GM21529 (cell line): ENCODE results near the gene TMEM94.
"Not testable (repeated sequence)": the region's sequence is repeated elsewhere in the genome, so short reads cannot be mapped to it uniquely, and the experiment has no call there.

ENCODE experiments used
- ATAC-seq: cut with Tn5 transposase; IDR thresholded peaks from one replicate; pipeline ENCODE4 v1.9.1; 2021; ENCODE audit not compliant: unreplicated experiment

TMEM94 gene

DNA sequence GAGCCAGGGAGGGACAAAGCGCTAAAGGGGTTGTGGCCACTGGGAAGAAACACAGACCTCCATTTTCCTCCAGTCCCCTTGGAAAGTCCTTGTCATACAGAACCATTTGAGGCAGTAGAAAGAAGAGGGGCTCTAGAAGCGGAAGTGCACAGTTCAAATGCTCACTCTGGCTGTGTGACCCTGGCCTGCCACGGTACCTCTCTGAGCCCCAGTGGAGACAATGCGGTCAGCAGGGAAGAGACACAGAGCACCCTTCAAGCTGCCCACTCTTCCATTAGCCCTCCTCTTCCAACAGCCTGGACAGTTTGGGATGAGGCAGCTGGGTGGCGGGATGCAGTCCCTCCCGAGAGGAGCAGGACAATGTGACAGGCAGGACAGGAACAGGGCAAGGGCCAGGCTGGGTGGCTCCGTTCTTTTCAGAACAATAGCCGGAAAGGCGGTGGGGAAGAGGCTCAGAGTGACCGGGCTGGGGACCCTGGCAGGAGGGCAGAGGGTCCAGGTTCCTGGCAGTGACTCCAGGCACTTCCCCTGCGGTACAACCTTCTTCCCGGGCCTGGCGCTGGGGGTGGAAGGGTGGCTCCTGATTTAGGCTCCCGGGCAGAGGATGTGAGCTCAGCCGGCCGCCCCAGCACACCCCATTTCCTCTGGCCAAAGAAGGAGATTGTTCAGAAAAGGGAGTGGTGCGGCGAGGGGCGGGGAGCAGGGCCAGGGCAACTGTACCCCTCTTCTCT lies 53.3 kb downstream of the TMEM94 start:
- no peak for ATAC-seq

- ATAC-seq: no peak
Measured at GRCh38 chr17:75511270-75511609, 54.8 kb downstream of the TMEM94 start.

DNA sequence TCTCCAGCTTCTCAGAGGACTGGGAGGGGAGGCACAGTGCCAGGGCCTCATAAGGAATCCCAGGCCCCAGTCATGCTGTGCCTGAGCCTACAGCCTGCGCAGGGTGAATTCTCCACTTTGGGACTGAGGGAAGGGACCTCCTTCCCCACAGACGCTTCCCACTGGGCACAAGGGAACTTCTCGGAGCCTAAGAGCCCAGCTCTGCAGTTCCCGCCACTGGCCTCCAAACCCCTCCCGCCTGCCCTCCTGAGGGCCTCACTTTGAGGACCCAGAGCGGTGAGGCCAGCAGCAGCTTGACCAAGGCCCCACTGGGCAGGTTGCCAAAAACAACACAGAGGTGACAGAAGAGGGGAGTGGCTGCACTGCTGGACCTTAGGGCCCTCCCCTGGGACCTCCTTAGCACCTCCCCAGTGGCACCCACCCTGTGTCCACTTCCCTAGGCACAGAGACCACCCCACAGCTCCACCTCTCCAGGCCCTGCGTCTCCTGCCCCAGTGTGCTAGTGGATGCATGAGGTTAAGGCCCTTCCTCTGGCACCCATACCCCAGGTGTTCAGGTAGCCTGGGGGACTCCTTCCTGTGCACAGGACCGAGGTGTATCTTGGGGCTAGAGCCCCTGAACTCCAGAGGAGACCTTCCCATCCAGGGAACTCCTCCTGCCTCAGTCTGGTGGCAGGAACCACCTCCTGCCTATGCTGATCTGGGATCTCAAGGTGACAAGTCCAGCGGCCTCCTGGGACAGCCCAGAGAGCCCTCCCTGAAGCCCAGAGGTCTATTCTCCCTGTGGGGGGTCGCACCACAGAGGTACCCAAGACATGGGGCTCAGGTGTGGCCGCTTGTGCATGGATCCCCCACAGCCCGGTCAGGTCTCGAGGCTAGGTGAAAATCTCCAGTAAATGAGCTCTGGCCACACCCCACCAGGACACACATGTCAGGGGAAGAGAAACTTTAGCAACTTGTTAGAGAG lies 55.5 kb downstream of the TMEM94 start:
- ATAC-seq: no peak

GRCh38 chr17:75512926-75513640 lies 56.6 kb downstream of the TMEM94 start:
- ATAC-seq: no peak

GRCh38 chr17:75513641-75514000 lies 57.2 kb downstream of the TMEM94 start:
- ATAC-seq: no peak

- ATAC-seq: no peak
Measured at GRCh38 chr17:75514299-75514918, 58.0 kb downstream of the TMEM94 start.

DNA sequence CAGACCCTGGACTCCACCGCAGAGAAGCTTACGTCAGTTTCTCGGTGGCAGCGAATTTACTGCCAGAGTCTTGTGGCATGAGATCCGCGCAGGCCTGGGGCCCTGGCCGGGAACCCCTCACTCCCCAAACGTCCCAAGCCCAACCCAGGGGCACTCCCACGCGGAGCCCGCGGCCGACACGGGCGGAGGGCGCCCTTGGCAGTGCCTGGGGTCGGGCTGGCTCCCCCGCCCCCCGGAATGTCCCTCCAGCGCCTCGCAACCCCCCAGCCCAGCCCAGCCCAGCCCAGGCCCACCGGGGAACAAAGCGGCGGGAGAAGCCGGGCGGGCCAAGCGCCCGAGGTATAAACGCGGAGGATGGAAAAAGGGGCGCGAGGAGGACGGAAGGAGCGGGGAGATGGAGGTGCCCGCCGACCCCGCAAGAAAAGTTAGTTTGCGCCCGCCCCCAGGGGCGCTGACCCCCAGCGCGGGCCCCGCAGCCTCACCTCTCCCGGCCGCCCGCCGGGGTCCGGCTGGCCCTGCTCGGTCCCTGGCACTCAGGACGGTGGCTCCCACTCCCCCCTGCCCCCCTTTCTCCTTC lies 58.6 kb downstream of the TMEM94 start:
- no peak for ATAC-seq

DNA sequence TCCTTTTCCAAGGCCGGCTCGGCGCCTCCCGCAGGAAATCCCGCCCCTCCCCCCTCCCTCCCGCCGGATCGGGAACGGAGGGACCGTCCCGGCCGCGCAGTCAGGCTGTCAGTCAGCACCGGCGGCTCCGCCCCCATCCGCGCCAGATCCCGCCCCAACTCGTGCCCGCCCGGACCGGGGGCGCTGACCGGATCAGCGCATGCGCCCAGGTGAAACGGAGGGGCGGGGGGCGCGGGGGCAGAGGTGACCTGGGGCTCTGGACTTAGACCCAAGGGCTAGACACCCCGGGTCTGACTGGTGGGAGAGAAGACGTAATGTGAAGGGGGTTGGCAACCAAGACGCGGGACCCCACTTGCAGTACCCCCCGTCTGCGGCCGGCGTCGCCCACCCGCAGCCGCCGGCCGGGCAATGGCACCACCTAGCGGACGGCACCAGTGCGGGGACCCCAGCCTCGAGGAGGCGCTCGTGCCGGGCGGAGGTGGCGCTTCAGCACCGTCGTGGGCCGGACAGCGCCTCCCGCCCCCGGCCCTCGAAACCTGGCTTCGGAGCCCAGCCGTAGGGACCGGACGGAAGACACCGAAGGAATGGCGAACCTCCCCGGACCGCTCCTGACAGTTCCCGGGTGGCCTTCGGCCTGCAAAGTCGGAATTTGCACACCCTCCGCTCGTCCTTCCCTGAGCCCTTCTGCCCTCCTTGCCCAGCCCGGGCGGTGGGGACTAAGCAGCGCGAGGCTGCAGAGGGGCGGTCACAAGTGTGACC lies 59.2 kb downstream of the TMEM94 start, which contains the start of gene CASKIN2:
Gene CASKIN2 (minus strand): TSS at position 42 of the 759 bp plus-strand sequence. CDS start 1,733 bp downstream, outside the sequence.
- peak; percentile 46 for ATAC-seq

GRCh38 chr17:75516255-75516618 lies 59.8 kb downstream of the TMEM94 start, which contains the start of gene TSEN54:
TSEN54 (plus strand) TSS chr17:75516528; CDS start chr17:75516561, 33 bp downstream.
- peak; percentile 71 for ATAC-seq

GRCh38 chr17:75516619-75517296 lies 60.3 kb downstream of the TMEM94 start:
- peak; percentile 4 for ATAC-seq

- ATAC-seq: no peak
Measured at GRCh38 chr17:75517297-75517865, 60.9 kb downstream of the TMEM94 start.

DNA sequence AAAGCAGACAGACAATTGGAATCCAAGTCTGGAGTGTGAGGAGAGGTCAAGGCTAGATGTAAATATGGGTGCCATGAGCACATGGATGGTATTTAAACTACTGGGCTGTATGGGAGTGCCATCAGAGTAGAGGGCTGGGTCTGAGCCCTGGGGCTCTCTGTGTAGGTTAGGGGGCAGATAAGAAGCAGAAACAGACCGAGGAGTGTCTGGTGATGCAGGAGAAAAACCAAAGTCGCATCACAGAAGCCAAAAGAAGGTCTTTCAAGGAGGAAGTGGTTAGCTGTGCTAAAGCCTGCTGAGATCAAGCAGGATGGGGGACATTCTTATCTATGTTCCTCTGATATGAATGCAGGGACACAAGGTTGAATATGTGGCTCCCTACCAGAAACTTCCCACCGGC lies 61.8 kb downstream of the TMEM94 start:
- no peak for ATAC-seq

DNA sequence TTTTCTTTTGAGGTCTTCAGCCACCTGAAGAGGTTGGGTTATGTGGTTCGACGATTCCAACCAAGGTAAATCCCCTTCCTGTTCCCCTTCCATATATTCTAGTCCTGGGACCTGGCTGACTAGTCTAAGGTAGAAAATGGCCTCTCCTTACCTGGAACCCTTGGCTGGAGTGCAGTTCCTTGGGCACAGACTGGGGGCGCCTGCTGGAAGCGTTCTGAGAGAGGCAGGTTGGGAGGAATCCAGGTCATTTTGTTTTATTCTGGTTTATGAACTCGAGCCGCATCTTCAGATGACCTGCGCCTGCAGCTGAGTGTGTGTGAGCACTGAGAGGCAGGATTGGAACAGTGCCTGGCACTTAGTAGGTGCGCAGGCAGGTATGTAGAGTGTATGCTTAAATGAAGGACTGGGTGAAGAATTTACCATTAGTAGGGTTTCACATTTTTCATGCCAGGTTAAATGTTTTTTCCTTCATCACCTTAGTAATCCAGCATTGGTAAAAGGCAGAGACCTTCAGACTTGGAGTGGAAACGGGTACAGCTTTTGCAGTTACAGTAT lies 62.6 kb downstream of the TMEM94 start:
- no peak for ATAC-seq

DNA sequence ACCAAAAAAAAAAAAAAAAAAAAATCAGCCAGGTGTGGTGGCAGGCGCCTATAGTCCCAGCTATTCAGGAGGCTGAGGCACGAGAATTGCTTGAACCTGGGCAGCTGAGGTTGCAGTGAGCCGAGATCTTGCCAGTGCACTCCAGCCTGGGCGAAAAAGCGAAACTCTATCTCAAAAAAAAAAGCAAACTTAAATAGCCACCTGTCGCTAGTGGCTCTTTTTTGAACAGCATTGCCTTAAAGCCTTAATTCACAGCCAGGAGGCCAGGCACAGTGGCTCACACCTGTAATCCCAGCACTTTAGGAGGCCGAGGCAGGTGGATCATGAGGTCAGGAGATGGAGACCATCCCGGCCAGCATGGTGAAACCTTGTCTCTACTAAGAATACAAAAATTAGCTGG lies 64.0 kb downstream of the TMEM94 start:
- not testable (repeated sequence) for ATAC-seq

GRCh38 chr17:75521290-75521689 lies 64.9 kb downstream of the TMEM94 start:
- no peak for ATAC-seq

GRCh38 chr17:75521951-75522727 lies 65.7 kb downstream of the TMEM94 start:
- no peak for ATAC-seq

- no peak for ATAC-seq
Measured at GRCh38 chr17:75523647-75524046, 67.2 kb downstream of the TMEM94 start.
